A549 (cell line): ENCODE data around the gene ITPA. TPM values are rescaled to one million over a fixed set of nuclear protein-coding genes. Genes with fewer than 3 reads are reported as not detected.

Experiments used
- ATAC-seq, 2 experiments: fragments of 200-7000 bp in 1 of 2; fragments of >200 bp in 1 of 2; cut with Nextera tagmentation in 1 of 2; cut with Tn5 transposase in 1 of 2; 3 replicates each; pipeline versions ENCODE4 v1.8.0 to v1.9.1; 2018 to 2020; ENCODE audit warnings: mild to moderate bottlenecking in 1 of 2, moderate library complexity in 1 of 2
- CTCF ChIA-PET: fragments of 300-600 bp; sonication (Branson Sonifier 250); formaldehyde crosslinking; extraction: SDS; loops from one replicate; lab custom pipeline; 2021; ENCODE audit warnings: antibody characterized with exemption, inconsistent platforms; lab: Yijun Ruan, JAX
- POLR2A ChIA-PET: fragments of 350-600 bp; formaldehyde crosslinking; extraction: SDS; loops from one replicate; lab custom pipeline; 2021; ENCODE audit warnings: antibody characterized with exemption, inconsistent platforms; lab: Yijun Ruan, JAX
- DNase-seq, 2 experiments: peaks; one replicate each; pipeline versions ENCODE4 v3.0.0 to v3.0.0-alpha.2; 2011 to 2016; ENCODE audit warnings: low read depth in 1 of 2, low spot score in 1 of 2
- FAIRE-seq: peaks from 2 replicates; lab custom pipeline; 2011; peaks lifted over from hg19 to GRCh38; lab: Jason Lieb, UNC
- H3K27ac ChIP-seq, 2 experiments: fragments of >200 bp; sonication (Bioruptor Twin); formaldehyde crosslinking; 3 replicates each; pipeline ENCODE4 v1.5.1; 2016 to 2017
- H3K4me1 ChIP-seq: fragments of >200 bp; sonication (Bioruptor Twin); formaldehyde crosslinking; 3 replicates; pipeline ENCODE4 v1.6.1; 2016
- H3K4me2 ChIP-seq: fragments of >200 bp; sonication (Bioruptor Twin); formaldehyde crosslinking; 3 replicates; pipeline ENCODE4 v1.6.1; 2016
- H3K4me3 ChIP-seq: fragments of >200 bp; sonication (Bioruptor Twin); formaldehyde crosslinking; 3 replicates; pipeline ENCODE4 v1.5.1; 2016
- H3K9me3 ChIP-seq: fragments of >200 bp; sonication (Bioruptor Twin); formaldehyde crosslinking; 3 replicates; pipeline ENCODE4 v1.6.1; 2016
- CHD4 ChIP-seq: fragments of 200-600 bp; sonication (generic); IDR thresholded peaks from 2 replicates; pipeline ENCODE4 v1.6.1; 2016; ENCODE audit warnings: antibody characterized with exemption, mild to moderate bottlenecking, borderline replicate concordance
- HEYL ChIP-seq: fragments of 250-450 bp; sonication (Bioruptor Pico); IDR thresholded peaks from 2 replicates; pipeline ENCODE4 v1.8.0; 2021; ENCODE audit warnings: mild to moderate bottlenecking, moderate library complexity
- MAX ChIP-seq: IDR thresholded peaks from 2 replicates; pipeline ENCODE4 v1.6.1; 2012
- POLR2A ChIP-seq: IDR thresholded peaks from 2 replicates; pipeline ENCODE4 v1.6.1; 2012; ENCODE audit warnings: mild to moderate bottlenecking, low read length
- WGBS: methylation state at CpG from one replicate; pipeline ENCODE4 v1.1.6; 2017; ENCODE audit errors: missing lambda C conversion rate; 5-methylcytosine and 5-hydroxymethylcytosine counted together
- polyA plus RNA-seq, 4 experiments: library from polyadenylated mRNA; depleted of rRNA in 3 of 4; stranded (reverse); fragments of >200 nt; fragmentation: RNase III in 1 of 4; extraction: RNeasy Plus Mini Kit Qiagen cat#74134 plus additional on column Dnase treatment in 1 of 4; gene quantifications; 2 replicates in 3 of 4; 3 replicates in 1 of 4; pipeline ENCODE4 v1.2.3, GENCODE V29; 2011 to 2017
- TF ChIP-seq, protein P1 (sequence below): fragments of 200-600 bp; sonication (generic); IDR thresholded peaks from 2 replicates; pipeline ENCODE4 v1.6.1; 2016; ENCODE audit warnings: antibody characterized with exemption, mild to moderate bottlenecking, moderate library complexity

The ITPA gene
- polyA plus RNA-seq, 2 of the 4 experiments (the other 2 are of a cell fraction) = 54.0 to 106 TPM

DNA sequence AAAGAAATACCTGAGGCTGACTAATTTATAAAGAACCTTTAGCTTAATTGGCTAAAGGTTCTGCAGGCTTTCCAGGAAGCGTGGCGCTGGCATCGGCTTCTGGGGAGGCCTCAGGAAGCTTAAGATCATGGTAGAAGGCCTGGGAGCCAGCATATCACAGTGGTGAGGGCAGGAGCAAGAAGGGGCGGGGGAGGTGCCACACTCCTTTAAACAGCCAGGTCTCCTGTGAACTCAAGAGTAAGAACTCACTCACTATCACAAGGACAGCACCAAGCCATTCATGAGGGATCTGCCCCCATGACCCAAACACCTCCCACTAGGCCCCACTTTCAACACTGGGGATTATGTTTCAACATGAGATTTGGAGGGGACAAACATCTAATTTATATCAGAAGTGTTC lies 64.1 kb downstream of the ITPA start:
- no peak overlapping the region for H3K4me3 ChIP-seq
- DNase-seq = no peak
- FAIRE-seq = no peak
- POLR2A ChIA-PET = no interaction called here
- CTCF ChIA-PET = interaction anchor here (0.9 to 1.4 kb wide), 7 partner anchors 9 to 62 kb away, joined by 3 to 6 read pairs (median 3); no protein-coding TSS in a partner anchor
- H3K9me3 ChIP-seq = no peaks in the 10 kb centered on the region
- H3K4me1 ChIP-seq = no peaks in the 10 kb centered on the region
- no peak for ATAC-seq
- TF ChIP-seq POLR2A (no peak), MAX (no peak), CHD4 (no peak), HEYL (CRISPR knock-in tag) (no peak)
- TF ChIP-seq, protein P1, sequence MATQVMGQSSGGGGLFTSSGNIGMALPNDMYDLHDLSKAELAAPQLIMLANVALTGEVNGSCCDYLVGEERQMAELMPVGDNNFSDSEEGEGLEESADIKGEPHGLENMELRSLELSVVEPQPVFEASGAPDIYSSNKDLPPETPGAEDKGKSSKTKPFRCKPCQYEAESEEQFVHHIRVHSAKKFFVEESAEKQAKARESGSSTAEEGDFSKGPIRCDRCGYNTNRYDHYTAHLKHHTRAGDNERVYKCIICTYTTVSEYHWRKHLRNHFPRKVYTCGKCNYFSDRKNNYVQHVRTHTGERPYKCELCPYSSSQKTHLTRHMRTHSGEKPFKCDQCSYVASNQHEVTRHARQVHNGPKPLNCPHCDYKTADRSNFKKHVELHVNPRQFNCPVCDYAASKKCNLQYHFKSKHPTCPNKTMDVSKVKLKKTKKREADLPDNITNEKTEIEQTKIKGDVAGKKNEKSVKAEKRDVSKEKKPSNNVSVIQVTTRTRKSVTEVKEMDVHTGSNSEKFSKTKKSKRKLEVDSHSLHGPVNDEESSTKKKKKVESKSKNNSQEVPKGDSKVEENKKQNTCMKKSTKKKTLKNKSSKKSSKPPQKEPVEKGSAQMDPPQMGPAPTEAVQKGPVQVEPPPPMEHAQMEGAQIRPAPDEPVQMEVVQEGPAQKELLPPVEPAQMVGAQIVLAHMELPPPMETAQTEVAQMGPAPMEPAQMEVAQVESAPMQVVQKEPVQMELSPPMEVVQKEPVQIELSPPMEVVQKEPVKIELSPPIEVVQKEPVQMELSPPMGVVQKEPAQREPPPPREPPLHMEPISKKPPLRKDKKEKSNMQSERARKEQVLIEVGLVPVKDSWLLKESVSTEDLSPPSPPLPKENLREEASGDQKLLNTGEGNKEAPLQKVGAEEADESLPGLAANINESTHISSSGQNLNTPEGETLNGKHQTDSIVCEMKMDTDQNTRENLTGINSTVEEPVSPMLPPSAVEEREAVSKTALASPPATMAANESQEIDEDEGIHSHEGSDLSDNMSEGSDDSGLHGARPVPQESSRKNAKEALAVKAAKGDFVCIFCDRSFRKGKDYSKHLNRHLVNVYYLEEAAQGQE = no peak
- no peak overlapping the region for H3K27ac ChIP-seq
- H3K4me2 ChIP-seq = no peak overlapping the region
- 95% methylated on average over 4 of the region's 4 CpGs for whole genome bisulfite sequencing

Other genes starting within 250 kb of the ITPA start
- gene GNRH2, start 165.9 kb upstream of the ITPA start, polyA plus RNA-seq (2011; rRNA removed) = not detected in 2 replicates
- 0.12 to 0.20 TPM in 2 of 3 replicates, not detected in the other for gene GNRH2, start 165.9 kb upstream of the ITPA start, polyA plus RNA-seq (2017; fragmentation: RNase III; extraction: RNeasy Plus Mini Kit Qiagen cat#74134 plus additional on column Dnase treatment)
- gene MRPS26, start 163.4 kb upstream of the ITPA start, polyA plus RNA-seq (2011; rRNA removed) = 69.4 and 71.3 TPM in 2 replicates
- gene MRPS26, start 163.4 kb upstream of the ITPA start, polyA plus RNA-seq (2017; fragmentation: RNase III; extraction: RNeasy Plus Mini Kit Qiagen cat#74134 plus additional on column Dnase treatment) = 106 to 111 TPM (median 107 TPM) in 3 replicates
- gene OXT, start 137.9 kb upstream of the ITPA start, polyA plus RNA-seq (2011; rRNA removed) = not detected in 2 replicates
- gene OXT, start 137.9 kb upstream of the ITPA start, polyA plus RNA-seq (2017; fragmentation: RNase III; extraction: RNeasy Plus Mini Kit Qiagen cat#74134 plus additional on column Dnase treatment) = not detected in 3 replicates
- gene AVP, start 124.8 kb upstream of the ITPA start, polyA plus RNA-seq (2011; rRNA removed) = not detected in 2 replicates
- not detected in 3 replicates for gene AVP, start 124.8 kb upstream of the ITPA start, polyA plus RNA-seq (2017; fragmentation: RNase III; extraction: RNeasy Plus Mini Kit Qiagen cat#74134 plus additional on column Dnase treatment)
- gene FASTKD5, start 49.6 kb upstream of the ITPA start, polyA plus RNA-seq (2011; rRNA removed) = 39.5 and 43.4 TPM in 2 replicates
- 33.0 to 36.4 TPM (median 33.9 TPM) in 3 replicates for gene FASTKD5, start 49.6 kb upstream of the ITPA start, polyA plus RNA-seq (2017; fragmentation: RNase III; extraction: RNeasy Plus Mini Kit Qiagen cat#74134 plus additional on column Dnase treatment)
- gene UBOX5, start 49.6 kb upstream of the ITPA start, polyA plus RNA-seq (2011; rRNA removed) = 3.4 and 4.3 TPM in 2 replicates
- gene UBOX5, start 49.6 kb upstream of the ITPA start, polyA plus RNA-seq (2017; fragmentation: RNase III; extraction: RNeasy Plus Mini Kit Qiagen cat#74134 plus additional on column Dnase treatment) = 4.0 to 5.3 TPM (median 4.2 TPM) in 3 replicates
- gene LZTS3, start 35.9 kb upstream of the ITPA start, polyA plus RNA-seq (2011; rRNA removed) = 3.8 and 5.3 TPM in 2 replicates
- gene LZTS3, start 35.9 kb upstream of the ITPA start, polyA plus RNA-seq (2017; fragmentation: RNase III; extraction: RNeasy Plus Mini Kit Qiagen cat#74134 plus additional on column Dnase treatment) = 2.8 to 4.2 TPM (median 3.8 TPM) in 3 replicates
- 54.2 and 87.4 TPM in 2 replicates for gene DDRGK1, start 4.8 kb upstream of the ITPA start, polyA plus RNA-seq (2011; rRNA removed)
- gene DDRGK1, start 4.8 kb upstream of the ITPA start, polyA plus RNA-seq (2017; fragmentation: RNase III; extraction: RNeasy Plus Mini Kit Qiagen cat#74134 plus additional on column Dnase treatment) = 104 to 123 TPM (median 120 TPM) in 3 replicates
- 2.0 and 3.6 TPM in 2 replicates for gene SLC4A11, start 29.7 kb downstream of the ITPA start, polyA plus RNA-seq (2011; rRNA removed)
- 6.5 to 14.0 TPM (median 10.7 TPM) in 3 replicates for gene SLC4A11, start 29.7 kb downstream of the ITPA start, polyA plus RNA-seq (2017; fragmentation: RNase III; extraction: RNeasy Plus Mini Kit Qiagen cat#74134 plus additional on column Dnase treatment)
- 7.5 and 8.2 TPM in 2 replicates for gene DNAAF9, start 198.2 kb downstream of the ITPA start, polyA plus RNA-seq (2011; rRNA removed)
- 4.3 to 6.2 TPM (median 4.9 TPM) in 3 replicates for gene DNAAF9, start 198.2 kb downstream of the ITPA start, polyA plus RNA-seq (2017; fragmentation: RNase III; extraction: RNeasy Plus Mini Kit Qiagen cat#74134 plus additional on column Dnase treatment)